DOHH2 (cell line): ENCODE results near the gene PHLPP1.
"Not testable (repeated sequence)": the region's sequence is repeated elsewhere in the genome, so short reads cannot be mapped to it uniquely, and the experiment has no call there.

Source experiments
- H3F3A ChIP-seq: fragments of 200-600 bp; sonication (generic), shearing (Covaris generic); 2 replicates; pipeline ENCODE4 v1.6.0; 2016; ENCODE audit warnings: antibody characterized with exemption, mild to moderate bottlenecking; ENCODE audit not compliant: control insufficient read depth, insufficient read depth
- H3K27ac ChIP-seq: fragments of 200-600 bp; sonication (generic); 2 replicates; pipeline ENCODE4 v1.5.1; 2014; ENCODE audit warnings: low read depth, mild to moderate bottlenecking, low read length, moderate library complexity
- H3K27me3 ChIP-seq: fragments of 200-600 bp; sonication (generic); 2 replicates; pipeline ENCODE4 v1.6.1; 2014; ENCODE audit warnings: mild to moderate bottlenecking, low read length, mixed read lengths; ENCODE audit not compliant: control insufficient read depth
- H3K36me3 ChIP-seq: fragments of 200-600 bp; sonication (generic); 2 replicates; pipeline ENCODE4 v1.6.1; 2014; ENCODE audit warnings: mild to moderate bottlenecking, low read length, moderate library complexity, mixed read lengths; ENCODE audit not compliant: control insufficient read depth
- H3K4me1 ChIP-seq: fragments of 200-600 bp; sonication (generic); 2 replicates; pipeline ENCODE4 v1.6.1; 2014; ENCODE audit warnings: mild to moderate bottlenecking, low read length, mixed read lengths; ENCODE audit not compliant: control insufficient read depth
- H3K4me2 ChIP-seq: fragments of 200-600 bp; sonication (generic); 2 replicates; pipeline ENCODE4 v1.6.0; 2014; ENCODE audit warnings: mild to moderate bottlenecking, low read length, moderate library complexity
- H3K4me3 ChIP-seq: fragments of 200-600 bp; sonication (generic); 2 replicates; pipeline ENCODE4 v1.5.1; 2014; ENCODE audit warnings: mild to moderate bottlenecking, low read length, mixed read lengths
- H3K79me2 ChIP-seq: fragments of 200-600 bp; sonication (generic); 2 replicates; pipeline ENCODE4 v1.6.1; 2014; ENCODE audit warnings: mild to moderate bottlenecking, low read length, mixed read lengths; ENCODE audit not compliant: control insufficient read depth
- H3K9me2 ChIP-seq: fragments of 200-600 bp; sonication (generic); replicated peaks from 2 replicates; pipeline ENCODE4 v1.6.1; 2014; ENCODE audit warnings: mild to moderate bottlenecking, low read length, mixed read lengths; ENCODE audit not compliant: control insufficient read depth
- H3K9me3 ChIP-seq: fragments of 200-600 bp; sonication (generic); 2 replicates; pipeline ENCODE4 v1.6.1; 2014; ENCODE audit warnings: antibody characterized with exemption, low read length, mixed read lengths; ENCODE audit not compliant: control insufficient read depth, insufficient read depth
- H4K20me1 ChIP-seq: fragments of 200-600 bp; sonication (generic); 2 replicates; pipeline ENCODE4 v1.6.0; 2014; ENCODE audit warnings: low read depth, mild to moderate bottlenecking, antibody characterized with exemption, low read length, moderate library complexity; ENCODE audit not compliant: control insufficient read depth, insufficient read depth
- CTCF ChIP-seq: fragments of 200-600 bp; sonication (generic); IDR thresholded peaks from one replicate; pipeline ENCODE4 v1.5.1; 2014; ENCODE audit warnings: antibody characterized with exemption, mild to moderate bottlenecking, low read depth, low read length; ENCODE audit not compliant: poor library complexity, severe bottlenecking
- EZH2phosphoT487 ChIP-seq: fragments of 200-600 bp; sonication (generic); IDR thresholded peaks from 2 replicates; pipeline ENCODE4 v1.6.1; 2017; ENCODE audit warnings: borderline replicate concordance, mild to moderate bottlenecking, antibody characterized with exemption, low read length, moderate library complexity, mixed read lengths

The PHLPP1 gene

GRCh38 chr18:62902776-62903175 lies 187.4 kb downstream of the PHLPP1 start:
- no peak overlapping the region for H3K4me2 ChIP-seq
- H4K20me1 ChIP-seq, result no peaks in the 10 kb centered on the region
- TF ChIP-seq EZH2phosphoT487 (no peak), CTCF (no peak)
- no peaks in the 10 kb centered on the region for H3K27me3 ChIP-seq
- H3K9me2 ChIP-seq, result no peaks in the 10 kb centered on the region
- H3K9me3 ChIP-seq, result no peaks in the 10 kb centered on the region
- H3K4me1 ChIP-seq, result no peaks in the 10 kb centered on the region
- H3F3A ChIP-seq, result no peaks in the 10 kb centered on the region
- no peak overlapping the region for H3K4me3 ChIP-seq
- H3K27ac ChIP-seq, result no peak overlapping the region
- H3K36me3 ChIP-seq, result peaks cover 45% of the 10 kb centered on the region
- no peaks in the 10 kb centered on the region for H3K79me2 ChIP-seq

DNA sequence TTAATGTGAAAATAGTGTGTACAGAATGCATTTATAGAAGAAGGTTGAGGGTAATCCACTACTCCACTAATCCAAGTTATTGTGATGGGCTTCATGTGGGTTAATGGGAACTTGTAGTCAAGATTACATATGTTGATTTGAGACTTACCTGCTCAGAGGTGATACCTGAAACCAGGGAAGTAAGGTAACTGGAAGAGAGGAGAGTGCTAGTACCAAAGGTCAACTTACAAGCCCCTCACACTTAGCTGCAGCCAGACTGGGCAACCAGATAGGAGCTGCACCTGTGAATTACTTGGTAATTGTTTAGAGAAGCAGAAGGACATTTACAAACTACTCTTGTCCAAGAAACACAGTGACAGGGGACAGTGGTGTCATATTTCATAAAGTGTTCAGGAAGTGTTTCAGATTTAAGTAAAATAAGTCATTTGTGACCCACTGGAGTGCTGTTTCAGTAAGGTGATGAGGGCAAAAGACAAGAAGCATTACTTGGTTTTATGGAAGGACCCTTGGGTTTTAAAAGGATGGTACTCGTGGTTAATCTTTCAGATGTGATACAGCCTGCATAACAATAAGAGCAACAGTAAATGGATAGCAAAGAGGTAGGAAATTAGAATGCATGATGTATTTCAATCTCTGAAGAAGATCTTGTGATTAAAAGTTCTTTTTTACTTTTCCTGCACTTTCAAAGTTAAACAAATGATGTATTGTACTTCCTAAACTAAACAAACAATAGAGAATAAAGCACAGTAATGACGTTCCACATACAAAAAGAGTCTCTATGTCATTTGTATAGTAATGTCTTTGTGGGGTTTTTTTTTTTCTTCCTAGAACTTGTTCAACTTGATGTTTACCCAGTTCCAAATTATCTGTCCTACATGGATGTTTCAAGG lies 189.3 kb downstream of the PHLPP1 start:
- no peaks in the 10 kb centered on the region for H3F3A ChIP-seq
- H4K20me1 ChIP-seq, result no peaks in the 10 kb centered on the region
- H3K27me3 ChIP-seq, result no peaks in the 10 kb centered on the region
- no peak overlapping the region for H3K4me3 ChIP-seq
- H3K36me3 ChIP-seq, result peaks cover 34% of the 10 kb centered on the region
- no peaks in the 10 kb centered on the region for H3K9me2 ChIP-seq
- H3K4me1 ChIP-seq, result no peaks in the 10 kb centered on the region
- no peaks in the 10 kb centered on the region for H3K79me2 ChIP-seq
- H3K27ac ChIP-seq, result no peak overlapping the region
- H3K9me3 ChIP-seq, result no peaks in the 10 kb centered on the region
- TF ChIP-seq CTCF (no peak), EZH2phosphoT487 (no peak)
- H3K4me2 ChIP-seq, result no peak overlapping the region

GRCh38 chr18:62912885-62913284 lies 197.5 kb downstream of the PHLPP1 start:
- Histone ChIP-seq H3K4me1 (peaks cover 33% of the 10 kb centered on the region), H3K27me3 (no peaks in the 10 kb centered on the region), H3K36me3 (peaks cover 15% of the 10 kb centered on the region), H3K9me2 (no peaks in the 10 kb centered on the region), H3K79me2 (no peaks in the 10 kb centered on the region), H3K4me2 (no peak overlapping the region), H3K9me3 (no peaks in the 10 kb centered on the region), H3K4me3 (no peak overlapping the region), H3F3A (no peaks in the 10 kb centered on the region), H4K20me1 (no peaks in the 10 kb centered on the region), H3K27ac (no peak overlapping the region)
- TF ChIP-seq EZH2phosphoT487, result no peak
- no peak for TF ChIP-seq CTCF

GRCh38 chr18:62913824-62914223 lies 198.5 kb downstream of the PHLPP1 start:
- not testable (repeated sequence) for H3K9me3 ChIP-seq, H3K79me2 ChIP-seq, H3K27ac ChIP-seq, H4K20me1 ChIP-seq, H3K4me2 ChIP-seq, H3K4me3 ChIP-seq, H3K27me3 ChIP-seq, H3K9me2 ChIP-seq, H3F3A ChIP-seq
- peaks cover 33% of the 10 kb centered on the region for H3K4me1 ChIP-seq
- H3K36me3 ChIP-seq, result peaks cover 15% of the 10 kb centered on the region
